Mammary epithelial cell (primary cell): Measurements from ENCODE around the gene ZNF664.

Source experiments
- EZH2 ChIP-seq: IDR thresholded peaks from 2 replicates; pipeline ENCODE4 v1.6.1; 2012; ENCODE audit warnings: low read length, inconsistent platforms, borderline replicate concordance
- TF ChIP-seq, protein P1 (sequence below), 2 donors: IDR thresholded peaks in 1 of 2; conservative IDR thresholded peaks in 1 of 2; 2 replicates each; pipeline ENCODE4 v1.5.1; 2011 to 2012; ENCODE audit warnings: inconsistent platforms in 2 of 2, low read length in 2 of 2, mild to moderate bottlenecking in 2 of 2, control low read depth in 1 of 2, low read depth in 1 of 2; ENCODE audit not compliant: insufficient read depth in 1 of 2; ENCODE audit errors: extremely low read depth in 1 of 2

DNA sequence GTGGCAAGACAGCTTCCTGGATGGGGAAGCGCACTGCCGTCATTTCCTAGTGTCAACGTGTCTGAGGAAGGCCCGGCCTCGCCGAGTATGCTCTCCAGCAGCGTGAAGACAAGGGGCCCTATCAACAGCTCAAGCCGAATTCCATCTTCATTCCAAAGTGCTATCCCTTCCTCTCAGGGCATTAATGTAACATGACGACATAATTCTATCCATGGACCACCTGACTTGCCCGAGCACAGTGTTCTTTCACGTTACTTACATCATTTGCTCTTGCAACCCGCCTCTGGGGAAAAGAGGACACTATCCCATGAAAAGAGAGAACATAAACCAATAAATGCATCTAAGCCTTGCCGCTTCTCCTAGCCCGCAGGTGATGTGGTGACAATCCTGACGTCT, 23.2 kb upstream of the ZNF664 start:
- TF ChIP-seq, protein P1, sequence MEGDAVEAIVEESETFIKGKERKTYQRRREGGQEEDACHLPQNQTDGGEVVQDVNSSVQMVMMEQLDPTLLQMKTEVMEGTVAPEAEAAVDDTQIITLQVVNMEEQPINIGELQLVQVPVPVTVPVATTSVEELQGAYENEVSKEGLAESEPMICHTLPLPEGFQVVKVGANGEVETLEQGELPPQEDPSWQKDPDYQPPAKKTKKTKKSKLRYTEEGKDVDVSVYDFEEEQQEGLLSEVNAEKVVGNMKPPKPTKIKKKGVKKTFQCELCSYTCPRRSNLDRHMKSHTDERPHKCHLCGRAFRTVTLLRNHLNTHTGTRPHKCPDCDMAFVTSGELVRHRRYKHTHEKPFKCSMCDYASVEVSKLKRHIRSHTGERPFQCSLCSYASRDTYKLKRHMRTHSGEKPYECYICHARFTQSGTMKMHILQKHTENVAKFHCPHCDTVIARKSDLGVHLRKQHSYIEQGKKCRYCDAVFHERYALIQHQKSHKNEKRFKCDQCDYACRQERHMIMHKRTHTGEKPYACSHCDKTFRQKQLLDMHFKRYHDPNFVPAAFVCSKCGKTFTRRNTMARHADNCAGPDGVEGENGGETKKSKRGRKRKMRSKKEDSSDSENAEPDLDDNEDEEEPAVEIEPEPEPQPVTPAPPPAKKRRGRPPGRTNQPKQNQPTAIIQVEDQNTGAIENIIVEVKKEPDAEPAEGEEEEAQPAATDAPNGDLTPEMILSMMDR (conservative IDR thresholded peaks at IDR 0.05 in 1 of 2, IDR thresholded peaks at IDR 0.05 in 1 of 2; ENCODE audit: extremely low read depth in 1 of 2, insufficient read depth in 1 of 2, low read depth in 1 of 2, low read length in 2 of 2) = no peak
- TF ChIP-seq EZH2 = no peak
